ENCODE data around the gene WDR45B.

DNA sequence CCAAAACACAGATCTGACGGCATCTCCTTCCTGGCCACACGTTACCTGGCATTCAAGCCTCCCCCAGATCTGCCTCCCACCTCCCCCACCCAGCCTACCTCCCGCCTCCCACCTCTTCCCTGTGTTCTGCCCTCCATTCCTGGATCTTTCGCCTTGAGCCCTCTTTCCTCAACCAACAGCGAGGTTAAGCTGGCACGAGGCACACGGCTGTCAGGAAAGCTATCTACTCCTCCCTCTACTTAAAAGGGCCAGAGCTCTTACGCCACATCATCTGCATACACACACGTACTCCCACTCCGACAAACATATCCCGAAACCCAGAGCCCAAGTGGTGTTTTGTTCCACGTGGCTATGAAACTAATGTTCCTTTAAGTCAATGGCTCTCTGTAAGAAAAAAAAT, 18.0 kb downstream of the WDR45B start:
- TF ChIP-seq, protein P1, sequence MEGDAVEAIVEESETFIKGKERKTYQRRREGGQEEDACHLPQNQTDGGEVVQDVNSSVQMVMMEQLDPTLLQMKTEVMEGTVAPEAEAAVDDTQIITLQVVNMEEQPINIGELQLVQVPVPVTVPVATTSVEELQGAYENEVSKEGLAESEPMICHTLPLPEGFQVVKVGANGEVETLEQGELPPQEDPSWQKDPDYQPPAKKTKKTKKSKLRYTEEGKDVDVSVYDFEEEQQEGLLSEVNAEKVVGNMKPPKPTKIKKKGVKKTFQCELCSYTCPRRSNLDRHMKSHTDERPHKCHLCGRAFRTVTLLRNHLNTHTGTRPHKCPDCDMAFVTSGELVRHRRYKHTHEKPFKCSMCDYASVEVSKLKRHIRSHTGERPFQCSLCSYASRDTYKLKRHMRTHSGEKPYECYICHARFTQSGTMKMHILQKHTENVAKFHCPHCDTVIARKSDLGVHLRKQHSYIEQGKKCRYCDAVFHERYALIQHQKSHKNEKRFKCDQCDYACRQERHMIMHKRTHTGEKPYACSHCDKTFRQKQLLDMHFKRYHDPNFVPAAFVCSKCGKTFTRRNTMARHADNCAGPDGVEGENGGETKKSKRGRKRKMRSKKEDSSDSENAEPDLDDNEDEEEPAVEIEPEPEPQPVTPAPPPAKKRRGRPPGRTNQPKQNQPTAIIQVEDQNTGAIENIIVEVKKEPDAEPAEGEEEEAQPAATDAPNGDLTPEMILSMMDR (conservative IDR thresholded peaks at IDR 0.05): no peak
- TF ChIP-seq ZFX (IDR thresholded peaks at IDR 0.05): no peak

Data from C4-2B (cell line).